ENCODE data around the gene NAA16. TPM values are rescaled to one million over a fixed set of nuclear protein-coding genes. Genes with fewer than 3 reads are reported as not detected.
"Not testable (repeated sequence)": the region's sequence is repeated elsewhere in the genome, so short reads cannot be mapped to it uniquely, and the experiment has no call there.

The NAA16 gene
- total and polyA plus RNA-seq, 8 donors, result 6.0 to 114 (median 22.6) TPM

GRCh38 chr13:41354416-41354815 lies 43.3 kb downstream of the NAA16 start:
- no peak for TF ChIP-seq POLR2AphosphoS5 (IDR thresholded peaks at IDR 0.05)
- no peak for TF ChIP-seq POLR2A (IDR thresholded peaks at IDR 0.05)
- no peak for TF ChIP-seq EP300 (IDR thresholded peaks at IDR 0.05)
- TF ChIP-seq, protein P1, sequence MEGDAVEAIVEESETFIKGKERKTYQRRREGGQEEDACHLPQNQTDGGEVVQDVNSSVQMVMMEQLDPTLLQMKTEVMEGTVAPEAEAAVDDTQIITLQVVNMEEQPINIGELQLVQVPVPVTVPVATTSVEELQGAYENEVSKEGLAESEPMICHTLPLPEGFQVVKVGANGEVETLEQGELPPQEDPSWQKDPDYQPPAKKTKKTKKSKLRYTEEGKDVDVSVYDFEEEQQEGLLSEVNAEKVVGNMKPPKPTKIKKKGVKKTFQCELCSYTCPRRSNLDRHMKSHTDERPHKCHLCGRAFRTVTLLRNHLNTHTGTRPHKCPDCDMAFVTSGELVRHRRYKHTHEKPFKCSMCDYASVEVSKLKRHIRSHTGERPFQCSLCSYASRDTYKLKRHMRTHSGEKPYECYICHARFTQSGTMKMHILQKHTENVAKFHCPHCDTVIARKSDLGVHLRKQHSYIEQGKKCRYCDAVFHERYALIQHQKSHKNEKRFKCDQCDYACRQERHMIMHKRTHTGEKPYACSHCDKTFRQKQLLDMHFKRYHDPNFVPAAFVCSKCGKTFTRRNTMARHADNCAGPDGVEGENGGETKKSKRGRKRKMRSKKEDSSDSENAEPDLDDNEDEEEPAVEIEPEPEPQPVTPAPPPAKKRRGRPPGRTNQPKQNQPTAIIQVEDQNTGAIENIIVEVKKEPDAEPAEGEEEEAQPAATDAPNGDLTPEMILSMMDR (IDR thresholded peaks at IDR 0.05), result no peak
- no peaks in the 10 kb centered on the region for H3K9me3 ChIP-seq
- 73 to 93% (median 81%) methylated on average over 5 of the region's 5 CpGs for WGBS, 5 donors
- intact Hi-C loops (cut with DNase I; ENCODE audit: low total_unique reads), result no loop called here
- H3K27me3 ChIP-seq, result no peaks in the 10 kb centered on the region
- no peak overlapping the region for H3K27ac ChIP-seq
- peaks cover 0 to 15% (median 7%) of the 10 kb centered on the region in 4 donors for H3K4me1 ChIP-seq
- DNase-seq, result no peak
- peaks cover 0 to 47% (median 31%) of the 10 kb centered on the region in 4 donors for H3K36me3 ChIP-seq
- no peak overlapping the region for H3K4me3 ChIP-seq

DNA sequence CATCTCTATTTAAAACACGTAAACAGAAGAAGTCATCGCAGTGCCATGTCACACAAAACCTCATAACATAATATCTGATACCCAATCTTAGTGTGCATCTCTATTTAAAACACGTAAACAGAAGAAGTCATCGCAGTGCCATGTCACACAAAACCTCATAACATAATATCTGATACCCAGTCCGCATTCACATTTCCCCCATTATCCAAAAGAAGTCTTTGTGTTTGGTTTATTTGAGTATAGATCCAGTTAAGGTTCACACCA lies 45.2 kb downstream of the NAA16 start:
- H3K27me3 ChIP-seq; DNase-seq; H3K27ac ChIP-seq; H3K9me3 ChIP-seq; intact Hi-C loops (cut with DNase I; ENCODE audit: low total_unique reads); H3K4me3 ChIP-seq: not testable (repeated sequence)
- Histone ChIP-seq H3K4me1 (peaks cover 0 to 15% (median 7%) of the 10 kb centered on the region in 4 donors), H3K36me3 (peaks cover 3 to 50% (median 49%) of the 10 kb centered on the region in 4 donors)
- WGBS, 5 donors, result 78 to 90% (median 88%) methylated on average over 5 of the region's 5 CpGs

DNA sequence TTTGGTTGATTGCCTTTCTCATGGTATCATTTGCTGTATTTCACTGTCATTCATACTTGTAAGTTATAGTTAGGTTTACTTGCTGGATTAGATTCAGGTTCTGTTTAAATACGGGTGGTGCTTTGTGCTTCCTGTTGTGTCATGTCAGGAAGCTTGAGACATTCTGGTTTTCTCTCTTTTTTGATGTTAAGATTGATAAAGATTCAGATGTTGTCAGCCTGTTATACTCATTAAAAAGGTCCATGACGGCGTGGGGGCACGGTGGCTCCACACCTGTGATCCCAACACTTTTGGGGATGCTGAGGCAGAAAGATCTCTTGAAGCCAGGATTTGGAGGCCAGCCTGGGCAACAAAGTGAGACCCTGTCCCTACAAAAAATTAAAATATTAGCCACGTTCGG lies 45.7 kb downstream of the NAA16 start:
- peaks cover 3 to 54% (median 54%) of the 10 kb centered on the region in 4 donors for H3K36me3 ChIP-seq
- TF ChIP-seq POLR2A (IDR thresholded peaks at IDR 0.05) (no peak), POLR2AphosphoS5 (IDR thresholded peaks at IDR 0.05) (no peak), EP300 (IDR thresholded peaks at IDR 0.05) (no peak)
- TF ChIP-seq, protein P1 (IDR thresholded peaks at IDR 0.05), result no peak
- intact Hi-C loops (cut with DNase I; ENCODE audit: low total_unique reads), result no loop called here
- 78 to 83% (median 80%) methylated on average over 6 of the region's 6 CpGs for WGBS, 5 donors
- H3K9me3 ChIP-seq, result no peaks in the 10 kb centered on the region
- no peak for DNase-seq
- no peaks in the 10 kb centered on the region for H3K27me3 ChIP-seq
- peak overlapping the region in 1 of 5 donors; percentile 15 for H3K27ac ChIP-seq
- H3K4me1 ChIP-seq, result peaks cover 0 to 15% (median 7%) of the 10 kb centered on the region in 4 donors
- no peak overlapping the region for H3K4me3 ChIP-seq

- no peak for DNase-seq
- Histone ChIP-seq H3K9me3 (no peaks in the 10 kb centered on the region), H3K27ac (no peak overlapping the region), H3K27me3 (no peaks in the 10 kb centered on the region), H3K4me1 (peaks cover 0 to 9% (median 2%) of the 10 kb centered on the region in 4 donors), H3K4me3 (no peak overlapping the region), H3K36me3 (peaks cover 10 to 86% (median 78%) of the 10 kb centered on the region in 4 donors)
- TF ChIP-seq POLR2A (IDR thresholded peaks at IDR 0.05) (no peak), EP300 (IDR thresholded peaks at IDR 0.05) (no peak), POLR2AphosphoS5 (IDR thresholded peaks at IDR 0.05) (no peak)
- TF ChIP-seq, protein P1 (IDR thresholded peaks at IDR 0.05), result no peak
- intact Hi-C loops (cut with DNase I; ENCODE audit: low total_unique reads), result no loop called here
- whole genome bisulfite sequencing, 5 donors, result 46 to 62% (median 53%) methylated on average over 5 of the region's 5 CpGs
Observed at GRCh38 chr13:41361491-41361890, 50.4 kb downstream of the NAA16 start.

- H3K27ac ChIP-seq, result no peak overlapping the region
- H3K27me3 ChIP-seq, result no peaks in the 10 kb centered on the region
- H3K4me3 ChIP-seq, result no peak overlapping the region
- peaks cover 20 to 93% (median 83%) of the 10 kb centered on the region in 4 donors for H3K36me3 ChIP-seq
- 87 to 95% (median 94%) methylated on average over 2 of the region's 2 CpGs for WGBS, 5 donors
- H3K9me3 ChIP-seq, result no peaks in the 10 kb centered on the region
- intact Hi-C loops (cut with DNase I; ENCODE audit: low total_unique reads), result no loop called here
- DNase-seq, result no peak
- TF ChIP-seq, protein P1 (IDR thresholded peaks at IDR 0.05), result no peak
- TF ChIP-seq POLR2AphosphoS5 (IDR thresholded peaks at IDR 0.05) (no peak), EP300 (IDR thresholded peaks at IDR 0.05) (no peak), POLR2A (IDR thresholded peaks at IDR 0.05) (no peak)
- no peaks in the 10 kb centered on the region for H3K4me1 ChIP-seq
Observed at GRCh38 chr13:41364043-41364442, 53.0 kb downstream of the NAA16 start.

Measured in stomach (tissue), 9 donors.